K562 (cell line): Measurements from ENCODE around the gene SUCO. TPM values are rescaled to one million over a fixed set of nuclear protein-coding genes. Genes with fewer than 3 reads are reported as not detected.

Source experiments
- CTCF ChIP-seq, 3 experiments: IDR thresholded peaks in 2 of 3; conservative IDR thresholded peaks in 1 of 3; 2 replicates each; pipeline ENCODE4 v1.5.1; 2011 to 2012; ENCODE audit warnings: low read length in 3 of 3, mild to moderate bottlenecking in 3 of 3, control low read depth in 2 of 3, improper control_type of control experiment in 1 of 3, inconsistent platforms in 1 of 3, low read depth in 1 of 3, mixed read lengths in 1 of 3, moderate library complexity in 1 of 3; ENCODE audit not compliant: insufficient read depth in 2 of 3
- CUX1 ChIP-seq: fragments of 200-800 bp; sonication (Bioruptor generic); IDR thresholded peaks from 2 replicates; pipeline ENCODE4 v1.6.1; 2016; ENCODE audit warnings: missing genetic modification characterization, missing compliant biosample characterization
- ETS2 ChIP-seq: IDR thresholded peaks from 2 replicates; pipeline ENCODE4 v1.6.1; 2016; ENCODE audit warnings: borderline replicate concordance, missing genetic modification characterization, mild to moderate bottlenecking, moderate library complexity, missing compliant biosample characterization; ENCODE audit not compliant: poor library complexity, severe bottlenecking
- ETV1 ChIP-seq: fragments of 450-650 bp; conservative IDR thresholded peaks from 2 replicates; pipeline ENCODE4 v1.6.1; 2016; ENCODE audit warnings: missing genetic modification characterization, control low read depth, low read depth, missing compliant biosample characterization
- MCM7 ChIP-seq, 2 experiments: fragments of 450-650 bp; IDR thresholded peaks; 2 replicates each; pipeline ENCODE4 v1.6.1; 2016 to 2018
- NR2C1 ChIP-seq, 2 experiments: fragments of 450-650 bp; IDR thresholded peaks; 2 replicates each; pipeline ENCODE4 v1.6.1; 2017; ENCODE audit warnings: mild to moderate bottlenecking in 2 of 2, antibody characterized with exemption in 1 of 2, inconsistent platforms in 1 of 2, missing compliant biosample characterization in 1 of 2, missing genetic modification characterization in 1 of 2
- PHF20 ChIP-seq: fragments of 450-650 bp; IDR thresholded peaks from 2 replicates; pipeline ENCODE4 v1.6.1; 2018; ENCODE audit not compliant: partially characterized antibody
- RBM34 ChIP-seq: fragments of 200-400 bp; formaldehyde crosslinking; IDR thresholded peaks from 2 replicates; pipeline ENCODE4 v1.6.1; 2018; ENCODE audit warnings: low read length, borderline replicate concordance; ENCODE audit not compliant: insufficient read depth
- RBM39 ChIP-seq: fragments of 200-400 bp; formaldehyde crosslinking; optimal IDR thresholded peaks from 2 replicates; pipeline ENCODE3; 2018; ENCODE audit warnings: low read depth, low read length
- SNIP1 ChIP-seq: fragments of 450-650 bp; IDR thresholded peaks from 2 replicates; pipeline ENCODE4 v1.7.1; 2017; ENCODE audit warnings: low read depth, mild to moderate bottlenecking
- THRA ChIP-seq: fragments of 450-650 bp; IDR thresholded peaks from 2 replicates; pipeline ENCODE4 v1.6.1; 2017; ENCODE audit warnings: mild to moderate bottlenecking, moderate library complexity
- TRIM25 ChIP-seq: fragments of 450-650 bp; IDR thresholded peaks from 2 replicates; pipeline ENCODE4 v1.7.0; 2016; ENCODE audit warnings: borderline replicate concordance
- TSC22D4 ChIP-seq: fragments of 450-650 bp; IDR thresholded peaks from 2 replicates; pipeline ENCODE4 v1.6.1; 2016; ENCODE audit warnings: missing genetic modification characterization, missing biosample characterization, control low read depth
- ZC3H8 ChIP-seq: fragments of 450-650 bp; IDR thresholded peaks from 2 replicates; pipeline ENCODE4 v1.6.1; 2017
- ZNF121 ChIP-seq: sonication (generic); formaldehyde crosslinking; conservative IDR thresholded peaks from 2 replicates; pipeline ENCODE4 v1.8.0; 2022; ENCODE audit warnings: missing genetic modification reagents
- ZNF134 ChIP-seq: fragments of 250-450 bp; sonication (Bioruptor Pico); conservative IDR thresholded peaks from 2 replicates; pipeline ENCODE4 v1.4.0; 2020
- ZNF57 ChIP-seq: fragments of 450-650 bp; formaldehyde crosslinking; IDR thresholded peaks from 2 replicates; pipeline ENCODE4 v1.4.0; 2020; ENCODE audit warnings: mild to moderate bottlenecking, moderate library complexity
- polyA plus RNA-seq, 8 experiments: library from polyadenylated mRNA; depleted of rRNA in 4 of 8; stranded (reverse) in 5 of 8; unstranded in 3 of 8; fragments of >200 nt; fragmentation: Nextera tagmentation in 2 of 8; fragmentation: Illumina TruSeq in 1 of 8; extraction: Ambion mirVana in 2 of 8; extraction: Trizol in 1 of 8; gene quantifications; 2 replicates each; pipeline versions ENCODE4 v1.2.1 to v1.2.3, GENCODE V29; 2011 to 2014; ENCODE audit warnings: inconsistent platforms in 1 of 8, missing spikeins in 1 of 8
- total RNA-seq, 7 experiments: library from RNA; depleted of rRNA in 6 of 7; stranded (reverse); fragments of >200 nt in 6 of 7; fragmentation: Illumina TruSeq in 2 of 7; extraction: Trizol in 2 of 7; gene quantifications; 2 replicates each; pipeline versions ENCODE4 v1.2.1 to v1.2.3, GENCODE V29; 2011 to 2021; ENCODE audit warnings: low replicate concordance in 1 of 7

The SUCO gene
- total and polyA plus RNA-seq, 9 of the 15 experiments (the other 6 are each of a cell fraction or from before 2014, with no cell fraction given) = 2.5 to 20.6 (median 14.3) TPM

- TF ChIP-seq CUX1 (CRISPR knock-in tag) = no peak
- TF ChIP-seq MCM7 (IDR thresholded peaks at IDR 0.05) = no peak
- TF ChIP-seq TRIM25 = no peak
- peak in 1 of 3 experiments; percentile 21; a peak in 2 of 6 replicates for TF ChIP-seq CTCF (IDR thresholded peaks at IDR 0.05 in 2 of 3, conservative IDR thresholded peaks at IDR 0.05 in 1 of 3; ENCODE audit: insufficient read depth in 2 of 3, low read depth in 1 of 3, low read length in 3 of 3)
- no peak for TF ChIP-seq SNIP1
- no peak for TF ChIP-seq ETS2
- no peak for TF ChIP-seq RBM39
- TF ChIP-seq ZNF121 (CRISPR knock-in tag) = no peak
- peak; percentile 82 for TF ChIP-seq PHF20
- TF ChIP-seq ZC3H8 = no peak; the same call in 1 of the 2 replicates
- TF ChIP-seq ZNF134 = no peak
- no peak for TF ChIP-seq TSC22D4 (tag)
- peak; percentile 89; the same call in 1 of the 2 replicates for TF ChIP-seq RBM34
- TF ChIP-seq THRA = no peak
- peak; percentile 38; the same call in 1 of the 2 replicates for TF ChIP-seq ETV1 (tag)
- peak; percentile 51; the same call in 1 of the 2 replicates for TF ChIP-seq ZNF57 (CRISPR knock-in tag)
- no peak for TF ChIP-seq NR2C1 (IDR thresholded peaks at IDR 0.05)
- TF ChIP-seq NR2C1 (tag; IDR thresholded peaks at IDR 0.05) = peak; percentile 87
Observed at GRCh38 chr1:172532700-172533512, at the start of gene SUCO (continued).
